NB4 (cell line): ENCODE data around the gene RAB3IL1.

ENCODE experiments used
- CTCF ChIP-seq: IDR thresholded peaks from one replicate; pipeline ENCODE4 v1.5.1; 2012; ENCODE audit warnings: low read depth, low read length
- MAX ChIP-seq: IDR thresholded peaks from 2 replicates; pipeline ENCODE4 v1.6.1; 2011; ENCODE audit warnings: low read depth, low read length
- POLR2A ChIP-seq: IDR thresholded peaks from 2 replicates; pipeline ENCODE4 v1.6.1; 2011; ENCODE audit warnings: mild to moderate bottlenecking; ENCODE audit not compliant: insufficient read length; ENCODE audit errors: extremely low read depth

GRCh38 chr11:61955422-61956135, 38.2 kb upstream of the RAB3IL1 start:
- TF ChIP-seq CTCF = no peak
- no peak for TF ChIP-seq POLR2A
- TF ChIP-seq MAX = no peak
